HepG2 (cell line): ENCODE data around the gene BAZ1B. TPM values are rescaled to one million over a fixed set of nuclear protein-coding genes. Genes with fewer than 3 reads are reported as not detected.

Experiments used
- EP300 ChIP-seq, 3 experiments: sonication (generic) in 1 of 3; formaldehyde crosslinking in 1 of 3; IDR thresholded peaks; 2 replicates each; pipeline versions ENCODE4 v1.5.1 to v1.6.1; 2011 to 2020; ENCODE audit warnings: low read depth in 2 of 3, low read length in 2 of 3, borderline replicate concordance in 1 of 3, improper control_type of control experiment in 1 of 3, mild to moderate bottlenecking in 1 of 3, missing genetic modification reagents in 1 of 3, moderate library complexity in 1 of 3
- GABPB1 ChIP-seq: IDR thresholded peaks from 2 replicates; pipeline ENCODE4 v1.6.1; 2016; ENCODE audit warnings: mild to moderate bottlenecking, missing genetic modification reagents, moderate library complexity, missing compliant biosample characterization
- HCFC1 ChIP-seq: fragments of 150-350 bp; IDR thresholded peaks from 2 replicates; pipeline ENCODE4 v1.6.1; 2014; ENCODE audit warnings: low read depth, low read length
- NBN ChIP-seq: fragments of 450-650 bp; conservative IDR thresholded peaks from 2 replicates; pipeline ENCODE4 v1.6.1; 2017
- POGZ ChIP-seq: sonication (generic); formaldehyde crosslinking; IDR thresholded peaks from 2 replicates; pipeline ENCODE4 v1.4.0; 2020; ENCODE audit warnings: mild to moderate bottlenecking, missing genetic modification reagents
- POLR2AphosphoS2 ChIP-seq: IDR thresholded peaks from 2 replicates; pipeline ENCODE4 v1.6.1; 2011; ENCODE audit warnings: low read depth, low read length, improper control_type of control experiment
- RBM22 ChIP-seq: fragments of 200-400 bp; formaldehyde crosslinking; optimal IDR thresholded peaks from 2 replicates; pipeline ENCODE3; 2017; ENCODE audit warnings: mild to moderate bottlenecking, low read length, moderate library complexity
- REL ChIP-seq: sonication (generic); formaldehyde crosslinking; conservative IDR thresholded peaks from 2 replicates; pipeline ENCODE4 v1.8.0; 2022; ENCODE audit warnings: mild to moderate bottlenecking, missing genetic modification reagents, moderate library complexity
- SAP130 ChIP-seq: IDR thresholded peaks from 2 replicates; pipeline ENCODE4 v1.6.1; 2016; ENCODE audit warnings: low read depth
- TCF7L2 ChIP-seq: IDR thresholded peaks from 2 replicates; pipeline ENCODE4 v1.6.1; 2011; ENCODE audit warnings: mild to moderate bottlenecking, low read depth, low read length, moderate library complexity
- ZEB1 ChIP-seq: IDR thresholded peaks from 2 replicates; pipeline ENCODE4 v1.6.1; 2012; ENCODE audit warnings: mild to moderate bottlenecking, low read depth, inconsistent platforms; ENCODE audit not compliant: insufficient replicate concordance
- ZFP36L2 ChIP-seq: sonication (generic); formaldehyde crosslinking; IDR thresholded peaks from 2 replicates; pipeline ENCODE4 v1.4.0; 2020; ENCODE audit warnings: missing genetic modification reagents
- ZFP82 ChIP-seq: sonication (generic); formaldehyde crosslinking; IDR thresholded peaks from 2 replicates; pipeline ENCODE4 v1.5.1; 2020; ENCODE audit warnings: mild to moderate bottlenecking, missing genetic modification reagents, borderline replicate concordance
- ZNF253 ChIP-seq: sonication (generic); formaldehyde crosslinking; IDR thresholded peaks from 2 replicates; pipeline ENCODE4 v1.8.0; 2022; ENCODE audit warnings: mild to moderate bottlenecking, missing genetic modification reagents, borderline replicate concordance
- ZNF333 ChIP-seq: sonication (generic); formaldehyde crosslinking; IDR thresholded peaks from 2 replicates; pipeline ENCODE4 v1.4.0; 2020; ENCODE audit warnings: mild to moderate bottlenecking, missing genetic modification reagents, borderline replicate concordance
- ZNF546 ChIP-seq: sonication (generic); formaldehyde crosslinking; conservative IDR thresholded peaks from 2 replicates; pipeline ENCODE4 v1.8.1; 2023; ENCODE audit warnings: mild to moderate bottlenecking, missing genetic modification reagents
- ZNF775 ChIP-seq: sonication (generic); formaldehyde crosslinking; IDR thresholded peaks from 2 replicates; pipeline ENCODE4 v1.4.0; 2020; ENCODE audit warnings: missing genetic modification reagents, mild to moderate bottlenecking, moderate library complexity, borderline replicate concordance
- polyA plus RNA-seq, 8 experiments: library from polyadenylated mRNA; depleted of rRNA in 3 of 8; stranded (reverse) in 7 of 8; unstranded in 1 of 8; fragments of >200 nt; fragmentation: Illumina TruSeq in 4 of 8; extraction: Trizol in 4 of 8; gene quantifications; 2 replicates each; pipeline versions ENCODE4 v1.2.1 to v1.2.3, GENCODE V29; 2011 to 2016; ENCODE audit warnings: low read depth in 4 of 8, missing spikeins in 1 of 8, mixed read lengths in 1 of 8; ENCODE audit not compliant: insufficient read depth in 1 of 8
- total RNA-seq, 5 experiments: library from RNA; depleted of rRNA; stranded (reverse); fragments of >200 nt; fragmentation: Illumina TruSeq; extraction: Trizol; gene quantifications; 2 replicates each; pipeline ENCODE4 v1.2.3, GENCODE V29; 2016; ENCODE audit warnings: low read depth in 1 of 5
- TF ChIP-seq, protein P1 (sequence below): sonication (generic); formaldehyde crosslinking; IDR thresholded peaks from 2 replicates; pipeline ENCODE4 v1.8.0; 2022; ENCODE audit warnings: missing genetic modification reagents, low read depth, mild to moderate bottlenecking, borderline replicate concordance
- TF ChIP-seq, protein P2 (sequence below): sonication (generic); formaldehyde crosslinking; IDR thresholded peaks from 2 replicates; pipeline ENCODE4 v1.4.0; 2020; ENCODE audit warnings: missing genetic modification reagents, borderline replicate concordance
- TF ChIP-seq, protein P3 (sequence below): sonication (generic); formaldehyde crosslinking; IDR thresholded peaks from 2 replicates; pipeline ENCODE4 v1.9.0; 2021; ENCODE audit warnings: missing genetic modification reagents, borderline replicate concordance
- TF ChIP-seq, protein P4 (sequence below), 2 experiments: sonication (generic) in 1 of 2; formaldehyde crosslinking in 1 of 2; IDR thresholded peaks; 2 replicates each; pipeline versions ENCODE4 v1.4.0 to v1.6.1; 2016 to 2020; ENCODE audit warnings: borderline replicate concordance in 1 of 2, low read depth in 1 of 2, mild to moderate bottlenecking in 1 of 2, missing genetic modification reagents in 1 of 2

Gene BAZ1B
- total and polyA plus RNA-seq, 2 of the 13 experiments (the other 11 are each of a cell fraction or from before 2014, with no cell fraction given): 18.6 to 69.4 TPM

DNA sequence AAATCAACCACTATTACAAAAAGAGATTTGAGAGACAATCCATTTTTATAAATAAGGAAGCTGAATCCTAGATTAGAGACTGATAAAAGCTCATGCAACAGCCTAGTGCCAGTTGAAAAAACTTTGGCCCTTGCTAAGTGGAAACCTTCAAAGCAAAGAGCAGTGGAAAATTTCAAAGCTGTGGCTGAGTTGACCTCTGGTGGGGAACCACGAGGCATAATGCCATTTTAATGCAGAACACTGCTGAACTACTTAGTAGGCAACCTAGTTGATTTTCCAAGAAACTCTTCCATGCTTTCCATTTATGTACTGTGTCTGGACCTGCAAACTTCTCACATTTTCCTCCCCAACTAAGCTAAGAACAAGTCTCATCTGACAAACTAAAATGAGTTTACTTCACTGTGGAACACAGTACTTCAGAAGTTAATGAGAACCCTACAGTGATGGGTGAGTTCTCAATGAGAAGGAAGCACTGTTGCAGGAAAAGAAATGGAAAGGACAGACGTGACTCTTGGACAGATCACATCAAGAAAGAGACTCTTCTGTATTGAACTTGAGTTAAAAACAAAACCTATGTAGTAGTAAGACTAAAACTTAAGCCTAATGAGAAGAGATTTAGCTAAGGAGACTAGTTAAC lies 69.0 kb downstream of the BAZ1B start (continued):
- TF ChIP-seq, protein P1, sequence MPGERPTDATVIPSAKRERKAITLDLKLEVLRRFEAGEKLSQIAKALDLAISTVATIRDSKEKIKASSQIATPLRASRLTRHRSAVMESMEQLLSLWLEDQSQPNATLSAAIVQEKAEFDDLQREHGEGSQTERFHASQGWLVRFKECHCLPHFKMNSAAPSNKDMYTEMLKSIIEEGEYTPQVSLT: no peak
- TF ChIP-seq GABPB1 (CRISPR knock-in tag): no peak
- TF ChIP-seq ZNF253 (CRISPR knock-in tag): no peak
- no peak for TF ChIP-seq TCF7L2
- TF ChIP-seq ZFP36L2 (CRISPR knock-in tag): no peak
- TF ChIP-seq POLR2AphosphoS2: no peak
- no peak for TF ChIP-seq POGZ (CRISPR knock-in tag)
- TF ChIP-seq, protein P2, sequence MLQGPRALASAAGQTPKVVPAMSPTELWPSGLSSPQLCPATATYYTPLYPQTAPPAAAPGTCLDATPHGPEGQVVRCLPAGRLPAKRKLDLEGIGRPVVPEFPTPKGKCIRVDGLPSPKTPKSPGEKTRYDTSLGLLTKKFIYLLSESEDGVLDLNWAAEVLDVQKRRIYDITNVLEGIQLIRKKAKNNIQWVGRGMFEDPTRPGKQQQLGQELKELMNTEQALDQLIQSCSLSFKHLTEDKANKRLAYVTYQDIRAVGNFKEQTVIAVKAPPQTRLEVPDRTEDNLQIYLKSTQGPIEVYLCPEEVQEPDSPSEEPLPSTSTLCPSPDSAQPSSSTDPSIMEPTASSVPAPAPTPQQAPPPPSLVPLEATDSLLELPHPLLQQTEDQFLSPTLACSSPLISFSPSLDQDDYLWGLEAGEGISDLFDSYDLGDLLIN (CRISPR knock-in tag): no peak
- no peak for TF ChIP-seq ZFP82 (CRISPR knock-in tag)
- TF ChIP-seq ZEB1: no peak
- peak in 1 of 2 experiments; percentile 63; a peak in 1 of 4 replicates for TF ChIP-seq EP300 (IDR thresholded peaks at IDR 0.05; ENCODE audit: low read depth in 2 of 2, low read length in 2 of 2)
- no peak for TF ChIP-seq EP300 (CRISPR knock-in tag; IDR thresholded peaks at IDR 0.05; ENCODE audit: borderline replicate concordance)
- TF ChIP-seq NBN: no peak
- TF ChIP-seq, protein P3, sequence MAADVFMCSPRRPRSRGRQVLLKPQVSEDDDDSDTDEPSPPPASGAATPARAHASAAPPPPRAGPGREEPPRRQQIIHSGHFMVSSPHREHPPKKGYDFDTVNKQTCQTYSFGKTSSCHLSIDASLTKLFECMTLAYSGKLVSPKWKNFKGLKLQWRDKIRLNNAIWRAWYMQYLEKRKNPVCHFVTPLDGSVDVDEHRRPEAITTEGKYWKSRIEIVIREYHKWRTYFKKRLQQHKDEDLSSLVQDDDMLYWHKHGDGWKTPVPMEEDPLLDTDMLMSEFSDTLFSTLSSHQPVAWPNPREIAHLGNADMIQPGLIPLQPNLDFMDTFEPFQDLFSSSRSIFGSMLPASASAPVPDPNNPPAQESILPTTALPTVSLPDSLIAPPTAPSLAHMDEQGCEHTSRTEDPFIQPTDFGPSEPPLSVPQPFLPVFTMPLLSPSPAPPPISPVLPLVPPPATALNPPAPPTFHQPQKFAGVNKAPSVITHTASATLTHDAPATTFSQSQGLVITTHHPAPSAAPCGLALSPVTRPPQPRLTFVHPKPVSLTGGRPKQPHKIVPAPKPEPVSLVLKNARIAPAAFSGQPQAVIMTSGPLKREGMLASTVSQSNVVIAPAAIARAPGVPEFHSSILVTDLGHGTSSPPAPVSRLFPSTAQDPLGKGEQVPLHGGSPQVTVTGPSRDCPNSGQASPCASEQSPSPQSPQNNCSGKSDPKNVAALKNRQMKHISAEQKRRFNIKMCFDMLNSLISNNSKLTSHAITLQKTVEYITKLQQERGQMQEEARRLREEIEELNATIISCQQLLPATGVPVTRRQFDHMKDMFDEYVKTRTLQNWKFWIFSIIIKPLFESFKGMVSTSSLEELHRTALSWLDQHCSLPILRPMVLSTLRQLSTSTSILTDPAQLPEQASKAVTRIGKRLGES: no peak
- peak; percentile 49; the same call in 1 of the 2 replicates for TF ChIP-seq SAP130 (CRISPR knock-in tag)
- TF ChIP-seq RBM22: peak; percentile 28
- TF ChIP-seq, protein P4, sequence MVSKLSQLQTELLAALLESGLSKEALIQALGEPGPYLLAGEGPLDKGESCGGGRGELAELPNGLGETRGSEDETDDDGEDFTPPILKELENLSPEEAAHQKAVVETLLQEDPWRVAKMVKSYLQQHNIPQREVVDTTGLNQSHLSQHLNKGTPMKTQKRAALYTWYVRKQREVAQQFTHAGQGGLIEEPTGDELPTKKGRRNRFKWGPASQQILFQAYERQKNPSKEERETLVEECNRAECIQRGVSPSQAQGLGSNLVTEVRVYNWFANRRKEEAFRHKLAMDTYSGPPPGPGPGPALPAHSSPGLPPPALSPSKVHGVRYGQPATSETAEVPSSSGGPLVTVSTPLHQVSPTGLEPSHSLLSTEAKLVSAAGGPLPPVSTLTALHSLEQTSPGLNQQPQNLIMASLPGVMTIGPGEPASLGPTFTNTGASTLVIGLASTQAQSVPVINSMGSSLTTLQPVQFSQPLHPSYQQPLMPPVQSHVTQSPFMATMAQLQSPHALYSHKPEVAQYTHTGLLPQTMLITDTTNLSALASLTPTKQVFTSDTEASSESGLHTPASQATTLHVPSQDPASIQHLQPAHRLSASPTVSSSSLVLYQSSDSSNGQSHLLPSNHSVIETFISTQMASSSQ (IDR thresholded peaks at IDR 0.05; ENCODE audit: low read depth): no peak
- TF ChIP-seq, protein P4 (CRISPR knock-in tag; IDR thresholded peaks at IDR 0.05; ENCODE audit: borderline replicate concordance): no peak
- TF ChIP-seq REL (CRISPR knock-in tag): no peak
- no peak for TF ChIP-seq ZNF546 (CRISPR knock-in tag)
- no peak for TF ChIP-seq HCFC1
- TF ChIP-seq ZNF333 (CRISPR knock-in tag): no peak
- TF ChIP-seq ZNF775: no peak
